ENCODE results near the gene HOXD3.
A peak's percentile ranks its signal among the peaks of the same experiment; 100 is the strongest.

The HOXD3 gene

DNA sequence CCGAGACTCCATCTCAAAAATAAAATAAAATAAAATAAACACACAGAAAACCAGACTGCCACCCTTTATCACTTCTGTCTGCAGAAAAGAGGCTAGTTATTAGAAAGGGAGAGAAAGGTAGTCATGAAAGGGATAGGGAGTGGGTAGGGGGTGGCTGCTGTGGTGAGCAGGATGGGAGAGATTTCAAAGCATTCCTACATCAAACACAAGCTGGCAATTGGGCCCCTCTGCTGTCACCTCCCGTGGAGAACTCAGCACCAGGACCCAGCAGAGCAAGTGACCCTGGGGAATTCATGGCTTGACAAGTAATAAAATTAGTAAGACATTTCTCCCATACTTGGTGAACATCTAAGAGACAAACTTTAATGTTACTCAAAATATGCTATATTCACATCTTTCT lies 27.6 kb downstream of the HOXD3 start:
- no peak for DNase-seq

DNA sequence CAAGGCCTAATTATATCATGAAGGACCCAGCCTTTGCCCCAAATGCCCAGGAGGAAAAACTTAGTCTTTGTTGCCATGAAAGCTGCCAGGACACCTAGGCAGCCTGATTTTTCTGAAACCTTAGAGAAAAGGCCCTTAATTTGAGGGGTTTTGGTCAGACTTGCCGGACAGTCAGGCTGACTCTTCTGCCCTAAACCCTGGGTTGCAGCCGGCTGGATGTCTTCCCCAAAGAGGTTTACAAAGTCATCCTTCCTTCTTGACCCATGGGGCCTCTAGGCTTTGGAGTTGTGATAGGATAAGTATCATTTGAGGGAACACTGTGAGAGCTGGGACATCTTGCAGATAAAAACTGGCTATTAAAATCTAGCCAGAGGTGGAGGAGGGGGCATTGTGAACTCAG lies 28.9 kb downstream of the HOXD3 start:
- DNase-seq, result no peak

DNA sequence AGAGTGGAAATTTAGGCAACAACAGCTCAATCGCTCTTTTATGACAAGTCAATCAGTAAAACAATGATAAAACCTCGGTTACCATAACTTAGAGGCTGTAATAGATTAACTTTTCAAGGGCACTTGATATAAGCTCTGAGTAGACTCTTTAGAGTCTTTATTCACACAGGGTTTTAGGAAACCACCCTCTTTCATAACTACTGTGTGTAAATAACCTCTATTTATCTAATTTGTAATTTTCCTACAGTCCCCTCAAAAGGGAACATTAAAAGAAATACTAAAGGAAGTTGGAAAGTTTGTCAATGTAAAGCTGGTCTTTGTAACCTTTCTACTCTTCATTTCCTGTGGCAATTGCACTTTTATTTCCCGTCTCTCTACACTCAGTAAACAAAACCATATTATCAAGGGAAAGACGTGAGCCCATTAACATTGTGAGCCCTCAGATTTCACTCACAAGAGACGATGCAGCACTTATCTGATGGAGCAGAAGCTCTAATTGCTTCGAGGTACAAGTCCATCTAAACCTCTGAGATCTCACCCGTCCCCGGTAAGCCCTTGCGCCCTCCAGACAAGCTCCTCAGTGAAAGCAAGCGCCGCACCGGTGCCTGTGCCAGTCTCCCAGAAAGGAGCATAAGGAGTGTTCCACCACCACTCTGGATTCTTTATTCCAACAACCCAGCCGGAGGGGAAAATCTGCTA lies 30.2 kb downstream of the HOXD3 start:
- peak; percentile 65 for DNase-seq

DNA sequence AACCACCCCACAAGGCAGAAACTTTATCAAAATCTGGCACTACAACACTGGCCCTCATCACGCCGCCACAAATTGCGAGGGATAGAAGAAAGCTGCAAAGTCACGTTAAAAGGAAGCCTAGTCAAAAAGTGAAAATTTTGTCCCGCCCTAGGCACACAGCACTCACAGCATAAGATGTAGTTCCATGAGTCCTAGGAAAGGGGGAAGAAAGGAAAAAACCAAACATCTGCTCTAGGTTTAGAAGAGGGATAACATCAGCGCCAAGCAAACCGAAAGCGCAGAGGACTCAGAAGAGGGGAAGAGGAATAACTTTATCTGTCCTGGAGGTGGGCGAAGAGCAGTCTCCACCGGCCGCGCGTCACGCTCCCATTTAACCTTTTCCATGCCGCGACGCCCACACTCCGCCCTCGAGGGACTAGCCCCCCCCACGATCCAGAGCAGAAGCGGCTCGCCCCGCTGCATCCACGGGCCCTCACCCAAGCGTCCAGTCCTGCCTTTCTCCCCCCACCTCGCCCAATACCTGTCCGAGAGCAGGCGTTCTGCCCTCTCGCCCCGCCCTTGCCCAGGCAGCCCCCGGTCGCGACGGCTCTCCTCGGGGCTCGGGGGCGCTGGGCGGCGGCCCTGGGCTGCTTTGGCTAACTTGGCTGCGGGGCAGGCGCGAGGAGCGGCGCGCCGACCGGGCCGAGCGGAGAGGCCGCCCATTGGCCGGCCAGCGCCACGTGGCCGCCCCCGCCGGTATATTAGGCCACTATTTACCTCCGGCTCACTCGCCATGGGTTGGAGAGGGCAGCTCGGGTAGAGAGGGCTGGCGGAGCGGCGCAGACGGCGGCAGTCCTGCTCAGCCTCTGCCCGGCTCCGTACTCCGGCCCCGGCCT lies 31.0 kb downstream of the HOXD3 start, which contains the start of gene HOXD1:
Gene HOXD1 (plus strand): TSS at position 770 of the 875 bp plus-strand sequence. CDS start 134 bp downstream, outside the sequence.
- peak; percentile 90 for DNase-seq

DNA sequence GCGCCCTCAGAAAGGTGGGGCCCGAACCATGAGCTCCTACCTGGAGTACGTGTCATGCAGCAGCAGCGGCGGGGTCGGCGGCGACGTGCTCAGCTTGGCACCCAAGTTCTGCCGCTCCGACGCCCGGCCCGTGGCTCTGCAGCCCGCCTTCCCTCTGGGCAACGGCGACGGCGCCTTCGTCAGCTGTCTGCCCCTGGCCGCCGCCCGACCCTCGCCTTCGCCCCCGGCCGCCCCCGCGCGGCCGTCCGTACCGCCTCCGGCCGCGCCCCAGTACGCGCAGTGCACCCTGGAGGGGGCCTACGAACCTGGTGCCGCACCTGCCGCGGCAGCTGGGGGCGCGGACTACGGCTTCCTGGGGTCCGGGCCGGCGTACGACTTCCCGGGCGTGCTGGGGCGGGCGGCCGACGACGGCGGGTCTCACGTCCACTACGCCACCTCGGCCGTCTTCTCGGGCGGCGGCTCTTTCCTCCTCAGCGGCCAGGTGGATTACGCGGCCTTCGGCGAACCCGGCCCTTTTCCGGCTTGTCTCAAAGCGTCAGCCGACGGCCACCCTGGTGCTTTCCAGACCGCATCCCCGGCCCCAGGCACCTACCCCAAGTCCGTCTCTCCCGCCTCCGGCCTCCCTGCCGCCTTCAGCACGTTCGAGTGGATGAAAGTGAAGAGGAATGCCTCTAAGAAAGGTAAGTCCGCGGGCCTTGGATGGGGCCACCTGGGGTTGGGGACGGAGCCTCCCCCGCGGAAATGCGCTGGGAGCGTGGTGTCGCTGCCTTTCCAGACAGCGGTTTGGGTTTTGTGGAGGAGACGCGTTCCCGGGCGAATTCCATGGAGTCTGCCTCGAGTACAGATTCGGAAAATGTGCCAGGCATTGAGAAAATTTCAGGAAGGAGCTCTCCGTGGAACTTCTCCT lies 31.9 kb downstream of the HOXD3 start:
- DNase-seq, result peak; percentile 64

DNA sequence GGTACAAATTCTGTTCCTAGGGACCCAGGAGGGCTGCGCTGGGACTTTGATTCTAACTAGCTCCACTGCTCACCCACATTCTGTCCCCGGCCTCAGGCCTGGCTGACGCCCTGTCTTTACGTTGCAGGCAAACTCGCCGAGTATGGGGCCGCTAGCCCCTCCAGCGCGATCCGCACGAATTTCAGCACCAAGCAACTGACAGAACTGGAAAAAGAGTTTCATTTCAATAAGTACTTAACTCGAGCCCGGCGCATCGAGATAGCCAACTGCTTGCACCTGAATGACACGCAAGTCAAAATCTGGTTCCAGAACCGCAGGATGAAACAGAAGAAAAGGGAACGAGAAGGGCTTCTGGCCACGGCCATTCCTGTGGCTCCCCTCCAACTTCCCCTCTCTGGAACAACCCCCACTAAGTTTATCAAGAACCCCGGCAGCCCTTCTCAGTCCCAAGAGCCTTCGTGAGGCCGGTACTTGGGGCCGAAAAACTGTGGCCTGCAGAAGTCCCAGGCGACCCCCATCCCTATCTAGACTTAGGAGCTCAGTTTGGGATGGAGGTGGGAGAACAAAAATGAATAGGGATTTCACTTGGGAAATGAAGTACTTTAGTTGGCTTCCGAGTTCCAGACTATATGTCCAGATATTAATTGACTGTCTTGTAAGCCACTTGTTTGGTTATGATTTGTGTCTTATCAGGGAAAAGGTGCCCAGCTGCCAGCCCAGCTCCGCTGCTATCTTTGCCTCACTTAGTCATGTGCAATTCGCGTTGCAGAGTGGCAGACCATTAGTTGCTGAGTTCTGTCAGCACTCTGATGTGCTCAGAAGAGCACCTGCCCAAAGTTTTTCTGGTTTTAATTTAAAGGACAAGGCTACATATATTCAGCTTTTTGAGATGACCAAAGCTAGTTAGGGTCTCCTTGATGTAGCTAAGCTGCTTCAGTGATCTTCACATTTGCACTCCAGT lies 32.9 kb downstream of the HOXD3 start:
- DNase-seq, result peak; percentile 36

DNA sequence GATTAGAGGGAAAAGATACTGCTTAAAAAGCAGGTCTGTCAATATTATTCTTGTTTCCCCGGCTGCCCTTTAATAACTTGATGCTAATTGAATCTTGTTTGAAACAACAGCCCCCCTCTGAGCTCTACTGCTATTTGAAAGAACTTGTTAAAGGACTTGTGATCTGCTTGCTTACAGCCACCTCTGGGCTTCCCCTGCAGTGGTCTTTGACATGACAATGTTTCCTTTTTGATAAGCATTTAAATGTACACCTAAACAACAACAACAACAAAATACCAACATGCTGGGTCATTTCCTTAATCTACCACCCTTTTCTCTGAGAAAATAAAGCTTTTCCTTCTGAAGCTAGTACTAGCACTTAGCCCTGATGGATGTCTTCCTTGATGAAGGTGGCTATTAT lies 35.2 kb downstream of the HOXD3 start:
- peak; percentile 35 for DNase-seq

DNA sequence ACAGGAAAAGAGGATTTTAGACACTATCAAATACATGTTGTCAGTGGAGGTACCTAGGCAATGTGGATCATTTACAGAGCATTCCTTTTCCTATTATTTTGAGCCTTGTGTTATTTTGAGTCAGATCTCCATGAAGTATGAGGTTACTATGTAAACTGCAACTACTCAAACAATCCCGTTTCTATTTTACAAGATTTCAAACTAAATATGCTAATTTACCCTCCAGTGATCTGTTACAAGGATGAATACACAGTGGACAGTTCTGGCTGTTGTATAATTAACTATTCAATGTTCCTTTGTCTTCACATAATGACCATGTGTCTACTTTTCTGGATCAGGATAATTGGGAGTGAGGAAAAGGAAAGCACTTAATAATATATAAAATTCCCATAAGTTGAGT lies 35.9 kb downstream of the HOXD3 start:
- peak; percentile 80 for DNase-seq

DNA sequence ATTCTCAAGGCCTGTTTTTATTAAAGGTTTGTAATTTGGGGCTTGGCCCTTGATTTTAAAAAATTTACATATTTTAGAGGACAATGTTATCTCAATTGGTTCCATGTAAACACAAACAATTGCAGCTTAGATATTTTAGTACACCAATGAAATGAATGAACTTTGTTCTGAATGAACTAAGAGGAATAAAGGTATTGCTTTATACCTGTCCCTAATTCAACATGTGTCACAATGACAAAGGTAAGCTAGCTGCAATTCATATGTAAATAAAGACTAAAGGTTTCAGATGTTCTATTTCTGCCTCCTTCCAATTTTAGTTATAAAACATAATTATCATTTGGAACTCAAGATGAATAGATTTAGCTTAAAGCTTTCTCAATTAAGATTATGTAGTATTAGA lies 42.8 kb downstream of the HOXD3 start:
- no peak for DNase-seq

DNA sequence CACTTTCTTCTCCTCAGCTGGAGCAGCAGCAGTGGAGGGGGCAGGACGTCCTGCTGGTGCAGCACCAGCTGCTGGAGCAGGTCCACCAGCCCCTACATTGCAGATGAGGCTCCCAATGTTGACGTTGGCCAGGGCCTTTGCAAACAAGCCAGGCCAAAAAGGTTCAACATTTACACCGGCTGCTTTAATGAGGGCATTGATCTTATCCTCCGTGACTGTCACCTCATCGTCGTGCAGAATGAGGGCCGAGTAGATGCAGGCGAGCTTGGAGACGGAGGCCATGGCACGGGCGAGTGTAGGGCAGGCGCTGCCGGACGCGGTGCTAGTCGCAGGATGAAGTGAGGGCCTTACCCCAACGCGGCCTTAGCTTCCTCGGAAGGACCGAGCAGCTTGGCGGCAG lies 43.9 kb downstream of the HOXD3 start:
- no peak for DNase-seq

DNA sequence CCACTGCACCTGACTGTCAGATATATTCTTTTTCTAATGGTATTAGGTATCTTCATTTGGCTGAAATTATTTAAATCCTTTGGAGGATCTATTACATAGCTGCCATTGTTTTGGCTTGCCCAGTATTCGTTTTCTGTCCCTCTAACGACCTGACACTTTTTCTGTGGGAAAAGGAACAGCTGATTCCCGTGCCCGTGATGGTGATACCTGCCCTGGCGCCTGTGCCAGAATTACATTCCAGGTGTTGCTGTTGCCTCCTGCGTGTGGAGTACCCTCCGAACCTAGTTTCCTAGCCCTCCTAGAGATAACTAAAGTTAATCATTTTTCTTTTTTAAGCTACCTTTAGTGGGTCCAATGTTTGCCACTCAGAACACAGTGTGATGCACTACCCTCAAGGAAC lies 45.4 kb downstream of the HOXD3 start:
- DNase-seq, result no peak

DNA sequence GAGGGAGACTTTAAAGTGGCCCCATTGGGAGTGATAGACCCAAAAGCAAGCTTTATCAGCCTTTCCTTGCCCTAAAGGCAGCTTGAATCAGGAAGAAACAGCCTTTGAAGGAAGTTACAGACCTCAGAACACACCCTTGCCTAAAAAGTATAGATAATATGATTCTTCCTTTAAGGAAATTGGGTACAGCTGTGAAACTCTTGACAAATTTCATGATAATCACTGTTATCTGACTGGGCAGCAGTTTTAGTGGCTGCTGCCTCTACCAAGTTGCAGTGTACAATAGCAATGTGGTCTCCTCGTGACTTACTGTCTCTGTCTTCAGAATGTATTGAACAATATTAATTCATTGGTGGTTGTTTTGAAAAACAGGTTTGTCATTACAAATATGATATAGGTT lies 48.0 kb downstream of the HOXD3 start:
- DNase-seq, result no peak

DNA sequence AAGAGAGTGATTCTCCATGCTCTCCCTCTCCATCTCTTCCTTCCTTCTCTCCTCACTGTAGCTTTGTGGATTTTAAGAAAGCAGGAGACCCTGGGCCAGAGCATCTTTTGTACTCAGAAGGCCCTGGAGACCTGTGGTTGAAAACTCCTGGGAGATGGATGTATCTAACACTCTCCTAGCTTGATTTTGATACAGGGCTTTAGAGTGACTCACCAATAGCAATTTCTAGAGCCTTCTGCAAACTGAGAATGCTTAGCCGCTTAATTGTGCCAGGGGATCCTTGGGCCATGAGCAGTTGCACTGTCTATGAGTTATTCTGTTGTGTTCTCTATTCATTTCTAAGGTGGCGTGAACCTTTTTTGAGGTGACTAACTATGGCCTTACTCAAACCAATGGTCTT lies 49.0 kb downstream of the HOXD3 start:
- DNase-seq, result no peak

DNA sequence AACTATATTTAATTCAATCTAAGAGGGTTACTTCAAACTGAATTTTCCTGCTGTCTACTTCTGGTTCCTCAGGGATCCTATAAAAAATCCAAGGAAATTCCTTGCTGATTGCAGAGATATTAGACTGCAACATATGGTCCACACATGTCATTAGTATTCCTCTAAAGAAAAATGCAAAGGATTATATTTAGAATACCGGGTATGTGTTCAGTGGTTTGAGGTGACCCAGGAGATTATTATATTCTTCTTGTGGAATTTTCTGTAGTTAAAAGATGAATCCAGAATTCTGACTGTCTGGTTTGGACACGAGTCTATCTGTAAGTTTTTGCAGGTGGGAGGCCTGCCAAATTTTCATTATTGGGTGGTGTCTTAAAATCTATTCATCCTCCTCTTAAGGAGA lies 49.6 kb downstream of the HOXD3 start:
- no peak for DNase-seq

DNA sequence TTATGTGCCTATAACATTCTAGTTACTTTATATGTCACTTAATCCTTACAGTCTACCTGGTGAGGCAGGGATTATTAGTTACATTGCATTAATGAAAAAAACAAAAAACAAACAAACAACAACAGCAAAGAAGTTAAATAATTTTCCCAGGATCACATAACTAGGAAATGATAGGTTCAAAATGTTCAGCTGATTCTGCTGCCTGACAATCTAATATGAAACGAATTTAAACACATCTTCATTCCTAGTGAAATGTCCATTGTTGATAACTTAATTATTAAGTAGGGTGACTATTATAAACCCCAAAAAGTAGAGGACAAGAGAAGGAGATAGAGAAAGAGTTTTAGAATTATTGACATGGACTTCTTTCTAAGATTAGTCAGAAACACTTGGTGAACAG lies 54.0 kb downstream of the HOXD3 start:
- no peak for DNase-seq

DNA sequence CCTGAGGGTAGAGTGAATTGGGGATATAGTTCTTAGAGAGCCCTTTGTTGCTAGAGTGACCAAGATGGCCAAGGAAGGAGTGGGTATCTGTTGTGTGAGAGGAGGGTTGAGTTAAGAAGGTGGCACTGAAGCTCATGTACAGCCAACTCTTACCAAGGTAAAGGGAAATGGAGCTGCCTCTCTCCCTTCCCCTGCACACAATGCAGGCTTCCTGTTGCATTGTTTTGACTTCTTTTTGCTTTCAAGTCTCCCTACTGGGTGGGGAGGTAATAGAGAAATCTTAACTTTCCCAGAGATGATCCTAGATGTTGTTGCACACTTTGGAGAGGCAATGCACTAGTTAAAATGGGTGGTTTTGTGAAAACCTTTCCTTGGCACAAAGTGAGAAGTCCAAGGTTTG lies 55.2 kb downstream of the HOXD3 start:
- DNase-seq, result no peak

DNA sequence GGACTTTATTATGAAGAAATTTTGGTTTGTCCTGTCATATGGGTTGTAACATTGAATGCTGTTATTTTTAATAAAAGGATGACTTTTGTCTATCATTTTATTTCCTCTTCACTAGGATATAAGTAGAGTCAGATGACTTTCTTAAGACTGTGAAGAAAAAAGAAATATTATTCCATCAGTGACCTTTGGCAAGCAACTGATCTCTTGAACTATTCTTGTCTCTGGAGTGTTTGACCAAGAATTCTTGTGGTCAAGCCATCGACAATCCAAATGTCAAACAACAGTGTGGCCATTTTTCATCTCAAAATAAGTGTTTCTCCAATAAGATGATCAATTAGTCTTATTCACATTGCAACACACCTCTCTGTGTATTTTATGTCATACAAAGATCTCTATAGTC lies 56.3 kb downstream of the HOXD3 start:
- DNase-seq, result no peak
